GM21528 (cell line): ENCODE data around the gene DNAJC3.
"Not testable (repeated sequence)": the region's sequence is repeated elsewhere in the genome, so short reads cannot be mapped to it uniquely, and the experiment has no call there.

ENCODE experiments used
- ATAC-seq: cut with Tn5 transposase; IDR thresholded peaks from one replicate; pipeline ENCODE4 v1.9.1; 2021; ENCODE audit warnings: mild to moderate bottlenecking, moderate library complexity; ENCODE audit not compliant: unreplicated experiment, low FRiP score

The DNAJC3 gene

DNA sequence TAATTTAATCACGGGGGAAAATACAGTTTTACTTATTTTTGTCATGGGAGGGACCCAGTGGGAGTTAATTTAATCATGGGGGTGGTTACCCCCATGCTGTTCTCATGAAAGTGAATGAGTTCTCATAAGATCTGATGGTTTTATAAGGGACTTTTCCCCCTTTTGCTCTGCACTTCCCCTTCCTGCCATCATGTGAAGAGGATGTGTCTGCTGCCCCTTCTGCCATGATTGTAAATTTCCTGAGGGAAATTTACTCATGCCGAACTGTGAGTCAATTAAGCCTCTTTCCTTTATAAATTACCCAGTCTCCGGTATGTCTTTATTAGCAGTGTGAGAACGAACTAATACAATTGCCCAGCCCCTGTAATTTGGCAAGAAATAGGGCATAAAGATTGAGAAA is 35.9 kb downstream of the DNAJC3 start:
- not testable (repeated sequence) for ATAC-seq

GRCh38 chr13:95713651-95714050 is 36.7 kb downstream of the DNAJC3 start:
- ATAC-seq, result no peak

DNA sequence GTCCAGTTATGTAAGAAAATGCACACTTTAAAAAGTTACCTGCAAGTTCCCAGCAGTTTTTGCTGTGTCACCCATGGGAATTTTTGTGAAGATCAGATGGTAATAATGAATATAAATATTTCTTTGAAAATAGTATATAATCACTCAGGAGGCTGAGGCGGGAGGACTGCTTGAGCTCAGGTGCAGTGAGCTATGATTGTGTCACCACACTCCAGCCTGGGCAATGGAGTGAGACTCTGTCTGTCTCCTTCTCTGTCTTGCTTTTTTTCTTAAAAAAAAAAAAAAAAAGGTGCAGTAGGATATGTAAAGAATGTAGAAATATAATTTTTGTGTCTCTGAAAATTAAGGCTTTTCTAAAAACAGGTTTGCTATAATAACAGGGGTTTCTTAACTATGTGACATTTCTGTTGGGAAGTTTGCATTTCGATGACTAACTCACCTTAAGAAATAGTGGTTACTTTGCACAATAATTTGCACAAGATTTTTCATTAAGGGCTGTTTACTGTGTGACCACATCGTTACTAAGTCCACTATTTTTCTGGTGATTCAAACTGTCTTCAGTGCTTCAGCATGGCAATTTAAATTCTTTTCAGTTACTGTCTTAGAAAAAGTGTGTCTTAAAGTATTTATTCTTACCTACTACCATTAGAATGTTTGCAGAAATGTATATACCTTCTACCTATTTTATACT is 37.3 kb downstream of the DNAJC3 start:
- ATAC-seq, result no peak

DNA sequence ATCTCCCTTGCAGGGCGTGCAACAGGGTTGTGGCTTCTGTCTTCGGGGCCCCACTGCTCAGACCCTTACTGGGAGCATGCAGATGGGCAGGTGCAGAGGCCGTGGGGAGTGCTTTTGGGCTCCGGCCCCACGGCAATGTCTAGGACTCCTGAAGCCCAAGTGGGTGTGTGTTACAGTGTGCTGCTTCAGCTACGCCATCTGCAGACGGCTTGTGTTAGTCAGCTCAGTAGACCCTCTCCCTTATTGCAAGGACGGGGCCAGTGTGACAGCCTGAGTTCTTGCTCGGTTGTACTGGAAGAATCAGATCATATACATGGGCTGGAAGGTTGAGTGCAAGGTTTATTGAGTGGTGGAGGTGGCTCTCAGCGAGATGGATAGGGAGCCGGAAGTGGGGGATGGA is 39.3 kb downstream of the DNAJC3 start:
- no peak for ATAC-seq

DNA sequence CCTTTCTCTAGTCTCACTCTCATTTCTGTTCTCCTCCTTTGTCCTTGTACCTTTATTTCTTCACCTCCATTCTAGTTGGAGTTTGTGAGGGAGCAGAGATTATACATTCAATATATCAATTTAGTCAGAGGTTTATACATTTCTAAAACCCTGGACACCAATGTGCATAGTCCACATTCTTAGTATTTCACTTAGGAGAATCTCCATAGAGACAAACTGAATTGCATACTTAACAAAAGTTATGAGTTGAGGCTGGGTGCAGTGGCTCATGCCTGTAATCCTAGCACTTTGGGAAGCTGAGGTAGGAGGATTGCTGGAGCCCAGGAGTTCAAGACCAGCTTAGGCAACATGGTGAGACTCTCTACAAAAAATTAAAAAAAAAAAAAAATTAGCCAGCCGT is 45.3 kb downstream of the DNAJC3 start:
- no peak for ATAC-seq

- ATAC-seq, result no peak
These were observed 46.5 kb downstream of the DNAJC3 start for GRCh38 chr13:95723438-95723837.

DNA sequence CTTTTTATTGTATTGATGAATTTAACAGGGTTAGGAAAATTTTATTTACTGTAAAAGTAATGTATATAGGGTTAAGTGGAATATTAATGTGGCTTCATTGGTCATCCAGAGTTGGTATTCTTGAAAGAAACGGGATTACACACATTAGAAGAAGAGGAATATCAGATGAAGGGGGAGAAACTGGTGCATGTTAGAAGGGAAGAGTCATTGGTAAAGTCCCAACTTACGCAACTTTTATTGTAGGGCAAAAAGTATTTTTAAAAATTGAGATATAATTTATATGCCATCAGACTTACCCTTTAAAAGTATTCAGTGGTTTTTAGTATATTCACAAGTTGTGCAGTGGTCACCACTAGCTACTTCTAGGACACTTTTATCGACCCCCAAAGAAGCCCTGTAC is 47.3 kb downstream of the DNAJC3 start:
- ATAC-seq, result no peak

- no peak for ATAC-seq
These were observed 49.9 kb downstream of the DNAJC3 start for GRCh38 chr13:95726876-95727275.

GRCh38 chr13:95728957-95729356 is 52.0 kb downstream of the DNAJC3 start:
- no peak for ATAC-seq

DNA sequence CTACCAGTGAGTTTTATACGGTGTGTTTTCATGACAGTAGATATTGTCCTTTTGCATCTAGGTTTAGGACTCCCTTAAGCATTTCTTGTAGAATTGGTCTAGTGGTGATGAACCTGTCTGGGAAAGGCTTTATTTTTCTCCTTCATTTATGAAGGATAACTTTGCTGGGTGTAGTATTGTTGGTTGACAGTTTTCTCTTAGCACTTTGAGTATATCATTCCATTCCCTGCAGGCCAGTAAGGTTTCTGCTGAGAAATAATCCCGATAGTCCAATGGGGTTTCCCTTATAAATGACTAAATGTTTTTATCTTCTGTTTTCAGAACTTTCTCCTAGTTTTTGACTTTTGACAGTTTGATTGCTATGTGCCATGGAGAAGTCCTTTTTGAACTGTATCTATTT is 57.2 kb downstream of the DNAJC3 start:
- ATAC-seq, result no peak

GRCh38 chr13:95740071-95740978 is 63.4 kb downstream of the DNAJC3 start:
- not testable (repeated sequence) for ATAC-seq

GRCh38 chr13:95740979-95741320 is 64.0 kb downstream of the DNAJC3 start:
- no peak for ATAC-seq

DNA sequence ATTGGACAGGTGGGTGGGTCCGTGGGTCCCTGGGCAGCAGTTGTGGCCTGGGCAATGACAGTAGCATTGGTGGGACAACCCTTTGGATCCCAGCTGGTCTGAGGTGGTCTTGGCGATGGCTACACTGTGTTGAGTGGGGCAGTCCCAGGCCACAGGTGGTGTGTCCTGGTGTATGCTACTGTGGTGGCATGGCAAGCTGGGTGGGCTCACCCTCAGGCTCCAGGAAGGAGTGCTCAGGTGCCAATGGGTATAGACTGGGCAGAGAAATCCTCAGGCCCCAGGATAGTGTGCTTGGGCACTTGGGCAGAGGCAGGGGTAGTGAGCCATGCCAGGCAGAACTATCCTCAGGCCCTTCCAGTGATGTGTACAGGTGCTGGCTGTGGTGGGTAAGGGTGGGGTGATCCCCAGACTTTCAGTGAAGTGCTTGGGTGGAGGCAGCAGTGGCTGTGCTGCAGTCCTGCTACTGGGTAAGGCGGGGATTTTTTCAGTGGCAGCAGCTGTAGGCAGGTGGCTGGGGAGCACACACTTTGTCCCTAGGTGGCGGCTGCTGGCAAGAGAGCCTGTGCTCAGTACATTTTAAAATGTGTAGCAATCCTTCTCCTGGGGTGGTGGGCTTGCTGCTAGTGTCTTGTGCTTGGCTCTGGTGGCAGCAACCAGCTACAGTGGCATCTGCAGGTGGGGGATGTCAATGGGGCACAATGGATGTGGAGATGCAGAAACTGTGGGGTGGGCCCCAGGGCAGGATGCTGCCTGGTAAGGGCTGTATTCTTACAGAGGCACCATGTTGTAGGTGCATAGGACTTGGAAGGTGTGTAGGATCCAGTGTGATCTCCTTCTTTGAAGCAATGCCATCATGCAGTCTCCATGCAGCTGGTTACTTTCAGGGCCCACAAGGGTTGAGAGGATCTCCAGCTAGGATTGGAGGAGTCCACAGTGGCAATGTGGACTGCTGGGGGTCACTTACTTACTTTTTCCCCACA is 64.9 kb downstream of the DNAJC3 start:
- peak; percentile 67 for ATAC-seq

GRCh38 chr13:95743192-95743591 is 66.3 kb downstream of the DNAJC3 start:
- no peak for ATAC-seq

GRCh38 chr13:95745289-95745688 is 68.3 kb downstream of the DNAJC3 start:
- no peak for ATAC-seq

DNA sequence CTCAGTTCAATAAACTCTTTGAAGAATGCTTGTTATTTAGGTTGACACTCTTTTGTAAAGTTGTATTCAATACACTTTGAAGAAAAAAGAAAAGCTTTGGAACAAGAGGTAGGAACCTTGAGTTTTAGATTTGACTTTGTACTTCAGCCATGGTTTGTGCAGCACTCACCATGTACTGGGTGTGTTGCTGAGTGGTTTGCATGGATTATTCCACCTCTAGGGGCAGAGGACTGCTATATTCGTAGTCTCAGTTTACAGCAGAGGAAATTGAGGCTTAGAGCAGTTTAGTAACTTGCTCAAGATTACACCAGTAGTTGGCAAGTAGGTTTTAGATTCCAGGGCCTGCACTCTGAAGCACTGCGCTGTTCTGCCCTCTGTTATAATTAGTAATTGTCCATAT is 68.8 kb downstream of the DNAJC3 start:
- ATAC-seq, result no peak

DNA sequence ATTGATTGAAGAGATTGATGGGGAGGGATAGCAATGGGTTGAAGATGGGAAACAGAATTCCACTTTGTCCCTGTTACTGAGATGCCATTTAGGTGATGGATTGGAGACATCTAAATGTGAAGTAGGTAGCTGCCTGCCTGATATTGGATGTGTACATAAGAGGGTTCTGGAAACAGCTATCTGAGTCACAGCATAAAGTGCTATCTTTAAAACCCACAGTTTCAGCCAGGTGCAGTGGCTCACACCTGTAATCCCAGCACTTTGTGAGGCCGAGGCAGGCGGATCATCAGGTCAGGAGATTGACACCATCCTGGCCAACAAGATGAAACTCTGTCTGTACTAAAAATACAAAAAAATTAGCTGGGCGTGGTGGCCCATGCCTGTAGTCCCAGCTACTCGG is 72.6 kb downstream of the DNAJC3 start:
- ATAC-seq, result no peak

DNA sequence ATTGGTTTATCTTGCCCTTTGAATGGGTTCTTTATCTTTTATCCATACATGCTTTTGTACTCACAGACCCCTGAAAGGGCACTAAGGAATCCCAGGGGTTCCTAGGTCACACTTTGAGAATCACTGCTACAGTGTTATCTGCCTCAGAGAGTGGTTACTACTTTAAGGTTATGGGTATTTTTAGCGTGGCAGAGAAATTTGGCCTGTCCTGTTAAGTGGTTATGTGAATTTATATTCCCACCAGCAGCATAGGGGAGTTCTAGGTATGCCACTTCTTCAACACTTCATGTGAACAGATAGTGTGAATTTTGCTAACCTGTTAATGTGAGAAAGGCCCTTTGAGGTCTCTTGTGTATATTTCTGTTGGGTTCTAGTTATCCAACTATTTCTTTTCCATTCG is 75.7 kb downstream of the DNAJC3 start:
- ATAC-seq, result no peak

- no peak for ATAC-seq
These were observed 77.1 kb downstream of the DNAJC3 start for GRCh38 chr13:95754069-95754468.

GRCh38 chr13:95756072-95756471 is 79.1 kb downstream of the DNAJC3 start:
- ATAC-seq, result no peak

- not testable (repeated sequence) for ATAC-seq
These were observed 85.7 kb downstream of the DNAJC3 start for GRCh38 chr13:95762626-95763025.
